Common myeloid progenitor, CD34-positive (primary cell): Measurements from ENCODE around the gene IL12A.

Source experiments
- CTCF ChIA-PET: fragments of 350-600 bp; sonication (Branson Sonifier 250); formaldehyde crosslinking; loops from one replicate; lab custom pipeline; 2021; ENCODE audit warnings: antibody characterized with exemption; lab: Charles Lee
- POLR2A ChIA-PET: fragments of 350-600 bp; sonication (Branson Sonifier 250); formaldehyde crosslinking; loops from one replicate; lab custom pipeline; 2021; ENCODE audit warnings: antibody characterized with exemption; lab: Charles Lee
- DNase-seq, 3 donors: peaks; one replicate each; pipeline versions ENCODE4 v3.0.0 to v3.0.0-alpha.2; 2013
- H3K27ac ChIP-seq, 2 experiments: 1 replicate in 1 of 2; 2 replicates in 1 of 2; pipeline ENCODE4 v1.7.0; 2013; ENCODE audit warnings: inconsistent platforms in 2 of 2, low read length in 2 of 2, mild to moderate bottlenecking in 2 of 2, low read depth in 1 of 2, moderate library complexity in 1 of 2; ENCODE audit not compliant: severe bottlenecking in 2 of 2, insufficient read depth in 1 of 2, poor library complexity in 1 of 2
- H3K27me3 ChIP-seq, 5 experiments: replicated peaks in 2 of 5; 1 replicate in 3 of 5; 2 replicates in 2 of 5; pipeline versions ENCODE4 v1.6.1 to v1.7.0; 2013; ENCODE audit warnings: low read length in 4 of 5, mild to moderate bottlenecking in 2 of 5, moderate library complexity in 2 of 5, inconsistent platforms in 1 of 5; ENCODE audit not compliant: insufficient read depth in 5 of 5, control insufficient read depth in 4 of 5
- H3K36me3 ChIP-seq, 4 experiments: 1 replicate in 2 of 4; 2 replicates in 2 of 4; pipeline versions ENCODE4 v1.6.1 to v1.7.0; 2013; ENCODE audit warnings: low read length in 3 of 4, control low read depth in 1 of 4, mild to moderate bottlenecking in 1 of 4; ENCODE audit not compliant: control insufficient read depth in 4 of 4, insufficient read depth in 4 of 4
- H3K4me1 ChIP-seq, 4 experiments: 1 replicate in 3 of 4; 2 replicates in 1 of 4; pipeline versions ENCODE4 v1.6.1 to v1.7.1; 2013; ENCODE audit warnings: low read length in 3 of 4, mild to moderate bottlenecking in 3 of 4, control low read depth in 1 of 4, inconsistent platforms in 1 of 4, moderate library complexity in 1 of 4; ENCODE audit not compliant: control insufficient read depth in 4 of 4, insufficient read depth in 4 of 4; ENCODE audit errors: control extremely low read depth in 1 of 4
- H3K4me3 ChIP-seq, 7 experiments: 1 replicate in 4 of 7; 2 replicates in 3 of 7; pipeline versions ENCODE4 v1.5.1 to v1.7.0; 2013; ENCODE audit warnings: mild to moderate bottlenecking in 7 of 7, low read length in 6 of 7, moderate library complexity in 6 of 7, inconsistent platforms in 2 of 7, low read depth in 2 of 7, control low read depth in 1 of 7; ENCODE audit not compliant: insufficient read depth in 4 of 7, control insufficient read depth in 1 of 7; ENCODE audit errors: extremely low read depth in 1 of 7
- H3K9me3 ChIP-seq, 5 experiments: 1 replicate in 4 of 5; 2 replicates in 1 of 5; pipeline versions ENCODE4 v1.6.1 to v1.7.1; 2013; ENCODE audit warnings: low read length in 4 of 5, mild to moderate bottlenecking in 2 of 5, inconsistent platforms in 1 of 5, low read depth in 1 of 5, moderate library complexity in 1 of 5; ENCODE audit not compliant: control insufficient read depth in 4 of 5, insufficient read depth in 2 of 5; ENCODE audit errors: control extremely low read depth in 1 of 5
- WGBS: methylation state at CpG from one replicate; pipeline ENCODE4 v1.1.5; 2013; ENCODE audit not compliant: insufficient coverage; 5-methylcytosine and 5-hydroxymethylcytosine counted together

The IL12A gene

DNA sequence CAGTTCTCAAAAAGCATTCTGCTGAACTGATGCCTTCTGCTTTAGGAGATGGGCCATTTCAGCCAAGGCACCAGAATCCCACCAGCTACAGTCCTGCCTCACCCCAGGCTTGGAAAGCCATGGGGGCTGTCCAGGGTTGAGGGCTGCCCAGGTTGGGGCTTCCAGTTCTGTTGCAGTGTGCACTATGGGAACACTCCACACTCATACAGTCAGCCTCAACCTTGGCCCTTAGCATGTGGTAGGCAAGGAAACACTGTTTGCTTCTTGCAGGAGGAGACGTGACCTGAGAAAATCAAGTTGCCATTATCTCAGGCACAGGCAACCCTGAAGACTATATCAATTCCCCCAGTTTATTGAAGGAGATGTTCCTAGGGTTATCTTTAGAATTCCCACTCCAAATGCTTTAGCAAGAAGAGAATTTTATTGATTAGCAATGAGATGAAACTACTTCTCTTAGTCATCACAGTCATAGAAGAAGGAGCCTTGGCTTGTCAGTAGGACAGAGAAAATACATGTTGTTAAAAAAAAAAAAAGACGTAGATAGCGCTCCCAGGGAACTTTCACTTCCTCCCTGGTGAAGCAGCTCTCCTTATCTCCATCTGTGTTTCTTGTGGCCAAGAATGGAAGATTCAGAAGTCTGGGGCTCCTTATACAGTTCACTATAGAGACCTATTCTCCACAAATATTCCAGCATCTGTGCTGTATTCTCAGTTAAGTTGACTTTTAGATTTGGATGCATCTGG is 38.3 kb upstream of the IL12A start:
- WGBS, result 20% methylated on average over 1 of the region's 3 CpGs
- POLR2A ChIA-PET, result no interaction called here

GRCh38 chr3:159951540-159951939 is 37.1 kb upstream of the IL12A start:
- CTCF ChIA-PET, result interaction anchor here (1.3 to 2.9 kb wide), 5 partner anchors 8 to 65 kb away, joined by 3 to 10 read pairs (median 5); no protein-coding TSS in a partner anchor
- Histone ChIP-seq H3K4me1 (peaks cover 0 to 31% (median 15%) of the 10 kb centered on the region in 4 experiments), H3K27ac (no peak overlapping the region), H3K36me3 (no peaks in the 10 kb centered on the region), H3K4me3 (no peak overlapping the region), H3K9me3 (no peaks in the 10 kb centered on the region), H3K27me3 (no peaks in the 10 kb centered on the region)
- POLR2A ChIA-PET, result no interaction called here
- 95% methylated on average over 2 of the region's 2 CpGs for WGBS
- peak in 1 of 3 donors; percentile 11 for DNase-seq

More for the DNA sequence above, 38.3 kb upstream of the IL12A start:
- H3K4me3 ChIP-seq, result no peak overlapping the region
- H3K4me1 ChIP-seq, result peaks cover 0 to 31% (median 15%) of the 10 kb centered on the region in 4 experiments
- peak in 1 of 3 donors; percentile 31 for DNase-seq
- CTCF ChIA-PET, result interaction anchor here (1.1 kb wide), 1 partner anchor 37 kb away, joined by 5 read pairs; no protein-coding TSS in a partner anchor
- no peaks in the 10 kb centered on the region for H3K36me3 ChIP-seq
- H3K27me3 ChIP-seq, result no peaks in the 10 kb centered on the region
- H3K27ac ChIP-seq, result no peak overlapping the region
- H3K9me3 ChIP-seq, result peaks cover 0 to 2% (median 0%) of the 10 kb centered on the region in 5 experiments

DNA sequence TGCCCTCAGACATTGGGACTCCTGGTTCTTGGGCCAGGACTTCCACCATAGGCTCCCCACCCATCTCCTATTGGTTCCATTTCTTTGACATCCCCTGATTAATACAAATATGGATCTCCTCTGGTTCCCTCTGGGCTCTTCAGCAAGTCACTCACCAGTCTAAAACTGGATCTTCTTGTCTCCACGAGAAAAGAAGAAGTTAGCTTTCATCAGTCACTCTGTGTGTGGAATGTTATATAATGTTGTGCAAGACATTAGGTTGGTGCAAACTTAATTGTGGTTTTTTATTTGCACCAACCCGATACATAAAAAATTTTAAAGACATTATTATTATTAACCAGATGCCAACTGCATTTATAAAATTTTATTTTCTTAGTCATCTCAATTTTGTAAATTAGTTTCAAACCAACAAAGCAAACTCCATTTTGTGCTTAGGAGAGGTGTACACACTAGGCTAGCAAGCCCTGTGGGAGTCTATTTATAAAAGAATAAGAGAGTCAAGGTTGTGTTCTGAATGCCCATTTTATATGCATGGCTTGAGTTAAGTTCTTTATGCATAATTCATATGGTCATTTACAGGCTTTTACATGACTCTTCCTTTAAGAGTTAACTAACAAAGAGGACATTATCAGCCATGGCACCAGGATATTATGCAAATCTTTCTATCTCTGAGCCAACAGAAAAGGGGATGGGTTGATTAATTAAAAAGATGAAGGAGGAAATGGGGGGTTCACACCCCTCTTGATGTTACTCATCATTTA is 35.1 kb upstream of the IL12A start:
- Histone ChIP-seq H3K27ac (no peak overlapping the region), H3K4me3 (no peak overlapping the region), H3K4me1 (peaks cover 0 to 24% (median 12%) of the 10 kb centered on the region in 4 experiments), H3K36me3 (no peaks in the 10 kb centered on the region), H3K9me3 (no peaks in the 10 kb centered on the region), H3K27me3 (no peaks in the 10 kb centered on the region)
- POLR2A ChIA-PET, result interaction anchor here (0.6 kb wide), 1 partner anchor 10 kb away, joined by 6 read pairs; no protein-coding TSS in a partner anchor
- CTCF ChIA-PET, result interaction anchor here (1.2 to 2.9 kb wide), 9 partner anchors 8 to 67 kb away, joined by 3 to 10 read pairs (median 4); partner anchors contain the start of gene IL12A
- no CpG with 5 or more reads among the region's 2 CpGs for WGBS
- peak in 2 of 3 donors; percentile 36 to 60 for DNase-seq

GRCh38 chr3:159960188-159961148 is 28.2 kb upstream of the IL12A start:
- 96% methylated on average over 5 of the region's 11 CpGs for WGBS
- no peaks in the 10 kb centered on the region for H3K27me3 ChIP-seq
- no peak overlapping the region for H3K27ac ChIP-seq
- H3K36me3 ChIP-seq, result no peaks in the 10 kb centered on the region
- no peak for DNase-seq
- POLR2A ChIA-PET, result no interaction called here
- CTCF ChIA-PET, result interaction anchor here (1.0 to 2.7 kb wide), 6 partner anchors 8 to 46 kb away, joined by 3 to 10 read pairs (median 4); partner anchors contain the start of gene IL12A
- no peaks in the 10 kb centered on the region for H3K4me1 ChIP-seq
- no peaks in the 10 kb centered on the region for H3K9me3 ChIP-seq
- H3K4me3 ChIP-seq, result no peak overlapping the region

- Histone ChIP-seq H3K4me3 (no peak overlapping the region), H3K9me3 (no peaks in the 10 kb centered on the region), H3K36me3 (no peaks in the 10 kb centered on the region), H3K4me1 (no peaks in the 10 kb centered on the region), H3K27ac (no peak overlapping the region), H3K27me3 (no peaks in the 10 kb centered on the region)
- POLR2A ChIA-PET, result interaction anchor here (0.7 kb wide), 1 partner anchor 32 kb away, joined by 3 read pairs; no protein-coding TSS in a partner anchor
- CTCF ChIA-PET, result no interaction called here
- 96% methylated on average over 4 of the region's 7 CpGs for WGBS
- DNase-seq, result no peak
Observed at GRCh38 chr3:159964166-159964973, 24.3 kb upstream of the IL12A start.

DNA sequence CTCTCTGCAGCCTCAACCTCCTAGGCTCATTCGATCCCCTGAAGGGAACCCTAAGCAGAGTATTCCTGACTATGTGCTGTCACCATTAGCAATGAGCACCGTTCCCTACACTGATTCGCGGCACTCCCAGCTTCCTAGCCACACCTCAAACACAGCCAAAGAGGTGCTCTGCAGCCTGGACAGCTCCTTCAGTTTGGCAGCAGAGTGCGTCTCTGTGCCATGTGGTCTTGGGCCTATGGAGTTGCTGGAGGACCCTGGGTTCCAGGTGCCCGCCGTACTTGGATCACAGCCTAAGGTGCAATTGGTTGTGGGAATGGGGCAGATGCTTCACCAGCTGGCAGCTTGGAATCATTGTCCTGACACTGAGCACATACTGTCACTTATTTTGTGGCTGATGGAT is 17.3 kb upstream of the IL12A start:
- WGBS, result 94% methylated on average over 7 of the region's 7 CpGs
- Histone ChIP-seq H3K27ac (no peak overlapping the region), H3K9me3 (no peaks in the 10 kb centered on the region), H3K4me3 (no peak overlapping the region), H3K36me3 (no peaks in the 10 kb centered on the region), H3K27me3 (no peaks in the 10 kb centered on the region), H3K4me1 (no peaks in the 10 kb centered on the region)
- DNase-seq, result no peak
- CTCF ChIA-PET, result interaction anchor here (5.6 kb wide), 1 partner anchor 17 kb away, joined by 29 read pairs; the partner anchor contains the start of gene IL12A
- POLR2A ChIA-PET, result no interaction called here
